Peyer's patch (tissue), 4 donors: Measurements from ENCODE around the gene IL17C.

Experiments used
- POLR2A ChIP-seq, 2 donors: fragments of 450-650 bp; IDR thresholded peaks; one replicate each; pipeline ENCODE4 v1.5.1; 2017; ENCODE audit warnings: antibody characterized with exemption in 2 of 2, mild to moderate bottlenecking in 2 of 2, moderate library complexity in 2 of 2
- TF ChIP-seq, protein P1 (sequence below), 6 experiments: fragments of 450-650 bp in 4 of 6; fragments of 200-600 bp in 2 of 6; sonication (generic) in 1 of 6; IDR thresholded peaks; one replicate each; pipeline ENCODE4 v1.5.1; 2017 to 2019; ENCODE audit warnings: antibody characterized with exemption in 6 of 6, mild to moderate bottlenecking in 3 of 6, moderate library complexity in 1 of 6

GRCh38 chr16:88631920-88632586 is 6.3 kb upstream of the IL17C start:
- TF ChIP-seq POLR2A (IDR thresholded peaks at IDR 0.05) = no peak
- TF ChIP-seq, protein P1, sequence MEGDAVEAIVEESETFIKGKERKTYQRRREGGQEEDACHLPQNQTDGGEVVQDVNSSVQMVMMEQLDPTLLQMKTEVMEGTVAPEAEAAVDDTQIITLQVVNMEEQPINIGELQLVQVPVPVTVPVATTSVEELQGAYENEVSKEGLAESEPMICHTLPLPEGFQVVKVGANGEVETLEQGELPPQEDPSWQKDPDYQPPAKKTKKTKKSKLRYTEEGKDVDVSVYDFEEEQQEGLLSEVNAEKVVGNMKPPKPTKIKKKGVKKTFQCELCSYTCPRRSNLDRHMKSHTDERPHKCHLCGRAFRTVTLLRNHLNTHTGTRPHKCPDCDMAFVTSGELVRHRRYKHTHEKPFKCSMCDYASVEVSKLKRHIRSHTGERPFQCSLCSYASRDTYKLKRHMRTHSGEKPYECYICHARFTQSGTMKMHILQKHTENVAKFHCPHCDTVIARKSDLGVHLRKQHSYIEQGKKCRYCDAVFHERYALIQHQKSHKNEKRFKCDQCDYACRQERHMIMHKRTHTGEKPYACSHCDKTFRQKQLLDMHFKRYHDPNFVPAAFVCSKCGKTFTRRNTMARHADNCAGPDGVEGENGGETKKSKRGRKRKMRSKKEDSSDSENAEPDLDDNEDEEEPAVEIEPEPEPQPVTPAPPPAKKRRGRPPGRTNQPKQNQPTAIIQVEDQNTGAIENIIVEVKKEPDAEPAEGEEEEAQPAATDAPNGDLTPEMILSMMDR (IDR thresholded peaks at IDR 0.05) = no peak
